HepG2 (cell line): ENCODE measurements around the gene CACNB4. TPM values are rescaled to one million over a fixed set of nuclear protein-coding genes. Genes with fewer than 3 reads are reported as not detected.
A peak's percentile ranks its signal among the peaks of the same experiment; 100 is the strongest.

Experiments
- CCAR2 ChIP-seq: fragments of 200-400 bp; formaldehyde crosslinking; optimal IDR thresholded peaks from 2 replicates; pipeline ENCODE3; 2018; ENCODE audit warnings: low read depth, mild to moderate bottlenecking, low read length, moderate library complexity
- ERF ChIP-seq: IDR thresholded peaks from 2 replicates; pipeline ENCODE4 v1.6.1; 2018; ENCODE audit warnings: missing biosample characterization, missing genetic modification reagents
- GRHL1 ChIP-seq: sonication (generic); formaldehyde crosslinking; conservative IDR thresholded peaks from 2 replicates; pipeline ENCODE4 v1.8.0; 2022; ENCODE audit warnings: missing genetic modification reagents
- HBP1 ChIP-seq: IDR thresholded peaks from 2 replicates; pipeline ENCODE4 v1.6.1; 2016; ENCODE audit warnings: low read depth, control low read depth
- HDAC1 ChIP-seq: sonication (generic); formaldehyde crosslinking; IDR thresholded peaks from 2 replicates; pipeline ENCODE4 v1.5.1; 2020; ENCODE audit warnings: mild to moderate bottlenecking, missing genetic modification reagents
- HES4 ChIP-seq: sonication (generic); formaldehyde crosslinking; IDR thresholded peaks from 2 replicates; pipeline ENCODE4 v1.9.0; 2021; ENCODE audit warnings: mild to moderate bottlenecking, missing genetic modification reagents, borderline replicate concordance
- HNRNPLL ChIP-seq: fragments of 200-400 bp; formaldehyde crosslinking; IDR thresholded peaks from 2 replicates; pipeline ENCODE4 v1.6.1; 2017; ENCODE audit warnings: mild to moderate bottlenecking, low read depth, low read length; ENCODE audit not compliant: poor library complexity, severe bottlenecking
- JDP2 ChIP-seq: sonication (generic); formaldehyde crosslinking; IDR thresholded peaks from 2 replicates; pipeline ENCODE4 v1.8.1; 2022; ENCODE audit warnings: missing genetic modification reagents, borderline replicate concordance
- MEIS1 ChIP-seq: sonication (generic); formaldehyde crosslinking; IDR thresholded peaks from 2 replicates; pipeline ENCODE4 v1.9.0; 2021; ENCODE audit warnings: mild to moderate bottlenecking, missing genetic modification reagents, moderate library complexity, borderline replicate concordance
- NFKBIZ ChIP-seq: IDR thresholded peaks from 2 replicates; pipeline ENCODE4 v1.6.1; 2018; ENCODE audit warnings: missing genetic modification reagents, missing compliant biosample characterization
- RAD51 ChIP-seq: fragments of 450-650 bp; IDR thresholded peaks from 2 replicates; pipeline ENCODE4 v1.6.1; 2016; ENCODE audit warnings: borderline replicate concordance
- SP5 ChIP-seq: IDR thresholded peaks from 2 replicates; pipeline ENCODE4 v1.6.1; 2016; ENCODE audit warnings: low read depth, borderline replicate concordance
- TOE1 ChIP-seq: sonication (generic); formaldehyde crosslinking; IDR thresholded peaks from 2 replicates; pipeline ENCODE4 v1.4.0; 2020; ENCODE audit warnings: mild to moderate bottlenecking, missing genetic modification reagents
- TRIM24 ChIP-seq: sonication (generic); formaldehyde crosslinking; IDR thresholded peaks from 2 replicates; pipeline ENCODE4 v1.8.0; 2022; ENCODE audit warnings: mild to moderate bottlenecking, missing genetic modification reagents
- ZBTB39 ChIP-seq: sonication (generic); formaldehyde crosslinking; IDR thresholded peaks from 2 replicates; pipeline ENCODE4 v1.5.0; 2020; ENCODE audit warnings: missing genetic modification reagents
- ZNF205 ChIP-seq: IDR thresholded peaks from 2 replicates; pipeline ENCODE4 v1.6.1; 2018; ENCODE audit warnings: missing biosample characterization, missing genetic modification reagents
- ZNF264 ChIP-seq: sonication (generic); formaldehyde crosslinking; IDR thresholded peaks from 2 replicates; pipeline ENCODE4 v1.4.0; 2020; ENCODE audit warnings: missing genetic modification reagents
- ZNF343 ChIP-seq: sonication (generic); formaldehyde crosslinking; IDR thresholded peaks from 2 replicates; pipeline ENCODE4 v1.4.0; 2020; ENCODE audit warnings: mild to moderate bottlenecking, missing genetic modification reagents
- ZNF350 ChIP-seq: sonication (generic); formaldehyde crosslinking; IDR thresholded peaks from 2 replicates; pipeline ENCODE4 v1.4.0; 2020; ENCODE audit warnings: mild to moderate bottlenecking, low read depth, missing genetic modification reagents, borderline replicate concordance
- ZNF441 ChIP-seq: sonication (generic); formaldehyde crosslinking; IDR thresholded peaks from 2 replicates; pipeline ENCODE4 v1.7.0; 2021; ENCODE audit warnings: missing genetic modification reagents, borderline replicate concordance
- ZNF556 ChIP-seq: sonication (generic); formaldehyde crosslinking; IDR thresholded peaks from 2 replicates; pipeline ENCODE4 v1.4.0; 2020; ENCODE audit warnings: mild to moderate bottlenecking, missing genetic modification reagents, borderline replicate concordance
- ZNF562 ChIP-seq: sonication (generic); formaldehyde crosslinking; IDR thresholded peaks from 2 replicates; pipeline ENCODE4 v1.8.0; 2022; ENCODE audit warnings: missing genetic modification reagents, borderline replicate concordance
- ZNF691 ChIP-seq: sonication (generic); formaldehyde crosslinking; IDR thresholded peaks from 2 replicates; pipeline ENCODE4 v1.4.0; 2020; ENCODE audit warnings: missing genetic modification reagents, low read depth, mild to moderate bottlenecking, borderline replicate concordance
- ZNF720 ChIP-seq: sonication (generic); formaldehyde crosslinking; IDR thresholded peaks from 2 replicates; pipeline ENCODE4 v1.4.0; 2020; ENCODE audit warnings: missing genetic modification reagents
- ZNF792 ChIP-seq: IDR thresholded peaks from 2 replicates; pipeline ENCODE4 v1.6.1; 2016
- polyA plus RNA-seq, 8 experiments: library from polyadenylated mRNA; depleted of rRNA in 3 of 8; stranded (reverse) in 7 of 8; unstranded in 1 of 8; fragments of >200 nt; fragmentation: Illumina TruSeq in 4 of 8; extraction: Trizol in 4 of 8; gene quantifications; 2 replicates each; pipeline versions ENCODE4 v1.2.1 to v1.2.3, GENCODE V29; 2011 to 2016; ENCODE audit warnings: low read depth in 4 of 8, missing spikeins in 1 of 8, mixed read lengths in 1 of 8; ENCODE audit not compliant: insufficient read depth in 1 of 8
- total RNA-seq, 5 experiments: library from RNA; depleted of rRNA; stranded (reverse); fragments of >200 nt; fragmentation: Illumina TruSeq; extraction: Trizol; gene quantifications; 2 replicates each; pipeline ENCODE4 v1.2.3, GENCODE V29; 2016; ENCODE audit warnings: low read depth in 1 of 5

Gene CACNB4
- total and polyA plus RNA-seq, 2 of the 13 experiments (the other 11 are each of a cell fraction or from before 2014, with no cell fraction given): 5.1 to 14.3 TPM

- TF ChIP-seq TOE1 (CRISPR knock-in tag): 0 out of 2 replicates have a peak, but pooled peaks have one; percentile 54
- no peak for TF ChIP-seq ZNF792
- TF ChIP-seq NFKBIZ: no peak
- TF ChIP-seq ZNF264 (CRISPR knock-in tag): no peak; the same call in 1 of the 2 replicates
- TF ChIP-seq SP5 (CRISPR knock-in tag): no peak
- TF ChIP-seq ZNF350: 0 out of 2 replicates have a peak, but pooled peaks have one; percentile 28
- no peak for TF ChIP-seq GRHL1 (CRISPR knock-in tag)
- peak; percentile 54; the same call in 1 of the 2 replicates for TF ChIP-seq ZNF205 (CRISPR knock-in tag)
- no peak for TF ChIP-seq ZNF691 (CRISPR knock-in tag)
- TF ChIP-seq ERF (CRISPR knock-in tag): no peak
- no peak for TF ChIP-seq JDP2
- TF ChIP-seq ZNF556 (CRISPR knock-in tag): no peak
- TF ChIP-seq RAD51: no peak
- no peak for TF ChIP-seq HNRNPLL
- TF ChIP-seq ZNF343 (CRISPR knock-in tag): no peak
- TF ChIP-seq ZNF441 (CRISPR knock-in tag): 0 out of 2 replicates have a peak, but pooled peaks have one; percentile 35
- TF ChIP-seq ZNF720 (CRISPR knock-in tag): no peak
- TF ChIP-seq ZBTB39 (CRISPR knock-in tag): no peak
- TF ChIP-seq MEIS1 (CRISPR knock-in tag): no peak
- no peak for TF ChIP-seq HES4 (CRISPR knock-in tag)
- TF ChIP-seq TRIM24 (CRISPR knock-in tag): no peak
- TF ChIP-seq HBP1: no peak
- no peak for TF ChIP-seq ZNF562
- TF ChIP-seq CCAR2: no peak
- 0 out of 2 replicates have a peak, but pooled peaks have one; percentile 12 for TF ChIP-seq HDAC1
These were observed 125.0 kb downstream of the CACNB4 start (continued) for GRCh38 chr2:151973901-151974199.
